OCI-LY7 (cell line): ENCODE results near the gene GPBAR1.

Experiments used
- EZH2phosphoT487 ChIP-seq: fragments of 200-600 bp; sonication (generic); IDR thresholded peaks from 2 replicates; pipeline ENCODE4 v1.6.1; 2018; ENCODE audit warnings: low read depth, borderline replicate concordance, mild to moderate bottlenecking, mixed run types, antibody characterized with exemption, low read length, moderate library complexity, mixed read lengths
- TF ChIP-seq, protein P1 (sequence below): fragments of 200-600 bp; sonication (generic); conservative IDR thresholded peaks from 2 replicates; pipeline ENCODE4 v1.5.1; 2014; ENCODE audit warnings: mild to moderate bottlenecking, antibody characterized with exemption, low read length, moderate library complexity, mixed read lengths

DNA sequence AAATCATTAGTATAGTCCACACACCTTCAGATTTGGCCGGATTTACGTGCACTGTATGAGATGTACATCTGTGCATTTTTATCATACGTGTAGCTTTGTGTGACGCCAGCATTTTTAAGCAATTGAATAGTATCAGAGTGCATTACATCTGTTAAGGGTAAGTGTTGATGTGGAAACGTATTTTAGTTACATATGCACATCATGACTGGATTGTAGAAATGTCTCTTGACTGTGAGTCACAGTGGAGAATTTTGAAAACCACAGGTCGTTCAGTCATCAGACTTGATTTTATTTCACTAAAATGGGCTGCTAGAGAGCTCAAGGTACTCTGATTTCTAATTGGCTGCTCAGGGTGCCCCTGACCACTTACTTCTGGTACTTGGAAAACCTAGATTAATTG lies 5.4 kb upstream of the GPBAR1 start:
- TF ChIP-seq, protein P1, sequence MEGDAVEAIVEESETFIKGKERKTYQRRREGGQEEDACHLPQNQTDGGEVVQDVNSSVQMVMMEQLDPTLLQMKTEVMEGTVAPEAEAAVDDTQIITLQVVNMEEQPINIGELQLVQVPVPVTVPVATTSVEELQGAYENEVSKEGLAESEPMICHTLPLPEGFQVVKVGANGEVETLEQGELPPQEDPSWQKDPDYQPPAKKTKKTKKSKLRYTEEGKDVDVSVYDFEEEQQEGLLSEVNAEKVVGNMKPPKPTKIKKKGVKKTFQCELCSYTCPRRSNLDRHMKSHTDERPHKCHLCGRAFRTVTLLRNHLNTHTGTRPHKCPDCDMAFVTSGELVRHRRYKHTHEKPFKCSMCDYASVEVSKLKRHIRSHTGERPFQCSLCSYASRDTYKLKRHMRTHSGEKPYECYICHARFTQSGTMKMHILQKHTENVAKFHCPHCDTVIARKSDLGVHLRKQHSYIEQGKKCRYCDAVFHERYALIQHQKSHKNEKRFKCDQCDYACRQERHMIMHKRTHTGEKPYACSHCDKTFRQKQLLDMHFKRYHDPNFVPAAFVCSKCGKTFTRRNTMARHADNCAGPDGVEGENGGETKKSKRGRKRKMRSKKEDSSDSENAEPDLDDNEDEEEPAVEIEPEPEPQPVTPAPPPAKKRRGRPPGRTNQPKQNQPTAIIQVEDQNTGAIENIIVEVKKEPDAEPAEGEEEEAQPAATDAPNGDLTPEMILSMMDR = no peak
- no peak for TF ChIP-seq EZH2phosphoT487
